Kidney capillary endothelial cell (primary cell): ENCODE measurements around the gene CCDC88C.
A peak's percentile ranks its signal among the peaks of the same experiment; 100 is the strongest.

Source experiments
- DNase-seq: peaks from one replicate; pipeline ENCODE4 v3.0.0-alpha.2; 2018; ENCODE audit warnings: low spot score

The CCDC88C gene

DNA sequence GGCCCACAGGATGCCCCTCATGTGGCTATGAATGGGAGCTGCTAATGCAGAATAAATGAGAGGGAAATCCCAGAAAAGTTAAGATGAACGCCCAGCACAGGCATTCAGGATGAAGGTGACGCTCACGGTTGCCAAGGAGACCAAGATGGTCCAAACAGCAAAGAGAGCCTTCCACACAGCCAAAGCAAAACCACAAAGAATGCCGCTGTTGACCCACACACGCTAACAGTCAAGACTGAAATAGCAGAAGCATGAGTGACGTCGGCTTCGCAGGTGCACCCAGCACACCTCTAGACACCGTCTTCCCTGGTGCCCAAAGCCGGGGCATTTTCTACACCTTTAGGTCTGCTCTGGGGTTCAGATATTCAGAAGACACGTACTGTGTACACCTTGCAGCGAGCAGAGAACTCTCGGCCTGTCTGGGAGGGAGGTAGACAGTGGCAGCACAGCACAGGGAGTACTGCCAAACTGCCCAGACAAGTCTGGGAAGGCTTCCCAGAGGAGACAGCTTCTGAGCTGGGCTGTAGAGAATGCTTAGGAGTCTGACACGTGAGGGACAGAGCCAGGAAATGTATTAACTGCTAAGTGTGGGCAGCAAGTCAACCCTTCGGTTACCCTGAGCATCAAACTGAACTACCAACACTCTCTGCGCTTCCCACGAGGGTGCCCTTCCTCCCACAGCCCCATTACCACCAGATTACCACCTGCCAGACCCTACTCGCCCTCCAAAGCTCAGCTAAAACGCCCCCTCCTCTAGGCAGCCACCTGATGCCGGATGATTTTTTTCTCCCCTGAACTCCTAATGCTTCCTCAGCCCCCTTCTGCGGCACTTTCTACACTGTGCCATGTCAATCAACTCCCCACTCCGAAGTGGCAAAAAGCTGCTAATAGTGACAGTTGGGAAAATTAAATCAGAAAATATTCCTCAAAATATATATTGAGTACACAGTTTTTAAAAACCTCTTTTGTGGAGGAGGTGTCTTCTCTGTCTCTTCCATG is 50.1 kb downstream of the CCDC88C start:
- DNase-seq: no peak

DNA sequence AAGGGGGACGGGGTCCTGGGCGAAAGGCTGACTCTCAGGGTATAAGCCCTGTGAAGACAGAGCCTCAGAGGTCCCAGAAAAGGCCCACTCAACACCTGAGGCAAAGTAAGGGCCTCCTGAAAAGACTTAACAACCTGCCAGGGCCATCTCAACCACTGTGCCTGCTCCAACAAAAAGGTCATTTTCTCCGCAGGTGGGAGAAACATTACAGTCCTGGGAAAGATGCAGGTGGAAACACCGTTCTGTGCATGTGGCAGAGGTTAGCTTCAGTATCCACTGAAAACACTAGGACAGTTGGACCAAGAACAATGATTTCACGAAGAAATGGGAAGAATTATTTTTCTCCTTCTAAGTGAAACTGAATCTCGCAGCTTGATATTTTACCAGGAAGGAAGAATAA is 50.9 kb downstream of the CCDC88C start:
- DNase-seq: no peak

DNA sequence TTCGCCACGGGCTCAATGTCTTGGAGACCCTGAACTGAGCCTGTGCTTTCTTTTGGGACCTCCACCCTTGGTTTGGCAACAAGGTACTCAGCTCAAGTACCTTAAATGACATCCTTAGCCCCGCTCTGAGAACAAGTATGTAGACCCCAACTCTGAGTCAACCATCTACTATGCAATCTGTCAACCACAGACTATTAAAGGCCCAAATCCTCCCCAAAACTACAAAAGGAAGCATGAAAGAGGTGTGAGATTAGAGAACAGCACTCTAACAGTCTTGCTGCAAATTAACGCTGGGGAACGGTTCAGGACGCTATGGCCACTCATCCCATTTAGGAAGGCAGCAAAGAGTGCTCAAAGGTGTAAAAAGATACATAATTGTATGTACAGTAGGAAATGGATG is 52.1 kb downstream of the CCDC88C start:
- no peak for DNase-seq

DNA sequence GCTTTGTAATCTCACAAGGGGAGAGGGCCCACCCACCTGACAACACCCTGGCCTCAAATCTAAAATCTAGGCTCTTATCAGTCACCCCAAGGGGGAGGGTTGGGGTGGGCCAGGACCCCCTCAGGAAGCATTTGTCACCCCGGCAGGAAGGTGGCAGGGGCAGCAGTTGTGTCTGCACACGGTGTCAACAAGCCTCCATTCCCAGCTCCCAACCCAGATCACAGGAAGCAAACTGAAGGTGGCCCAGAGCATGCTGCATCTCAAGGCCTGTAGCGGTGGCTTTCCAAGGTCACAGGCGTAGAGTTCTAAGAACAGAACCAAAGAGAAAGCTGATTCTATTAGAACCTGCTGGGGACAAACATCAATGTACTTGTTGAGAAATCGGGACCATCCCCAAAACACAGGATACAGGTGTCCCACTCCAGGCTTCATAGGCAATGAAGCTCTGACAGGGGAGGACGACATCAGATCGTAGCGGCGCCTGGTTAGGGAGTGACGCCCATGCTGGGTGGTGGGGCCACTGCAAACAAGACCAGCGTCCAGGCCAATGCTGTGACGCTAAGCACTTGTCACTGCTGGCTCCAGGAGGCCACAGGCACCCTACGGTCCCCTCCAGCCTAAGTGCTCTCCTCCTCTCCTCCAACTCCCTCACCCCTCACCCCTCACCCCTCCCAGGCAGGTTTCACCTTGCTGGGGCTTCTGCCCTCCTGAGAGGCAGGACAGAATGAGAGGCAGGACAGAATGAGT is 52.9 kb downstream of the CCDC88C start:
- DNase-seq: no peak

DNA sequence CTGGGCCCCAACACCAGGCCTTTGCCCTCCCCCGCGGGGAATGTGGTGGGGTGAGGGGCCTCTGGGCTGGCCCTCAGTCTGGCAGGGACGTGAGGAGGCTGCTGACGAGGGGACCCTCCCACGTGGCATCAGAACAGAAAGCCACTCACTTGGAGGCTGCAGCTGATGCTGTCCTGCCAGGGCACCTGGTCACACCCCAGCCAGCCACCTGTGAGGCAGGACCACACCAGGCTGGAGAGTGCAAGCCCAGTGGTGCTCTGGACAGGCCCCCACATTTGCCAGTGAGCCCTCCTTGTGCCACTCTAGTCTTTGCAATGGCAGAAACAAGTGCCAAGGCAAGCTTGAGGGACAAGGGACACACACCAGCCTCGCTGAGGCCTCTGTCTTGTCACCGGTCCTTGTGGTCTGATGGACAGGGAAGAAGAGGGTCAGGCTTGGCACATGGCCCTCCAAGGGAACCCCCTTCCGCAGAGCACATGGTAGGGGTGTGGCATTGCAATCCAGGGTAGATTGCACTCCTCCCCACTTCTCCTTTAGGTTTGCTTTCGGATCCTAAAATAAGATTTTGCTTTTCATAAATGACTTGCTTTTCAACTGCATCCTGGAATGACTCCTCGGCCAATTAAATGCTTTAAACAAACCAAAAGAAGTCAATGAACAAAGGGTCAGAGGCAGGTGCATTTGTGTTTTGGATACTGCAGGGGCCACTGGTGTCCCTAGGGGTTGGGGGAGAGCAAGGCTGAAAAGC is 53.7 kb downstream of the CCDC88C start:
- no peak for DNase-seq

DNA sequence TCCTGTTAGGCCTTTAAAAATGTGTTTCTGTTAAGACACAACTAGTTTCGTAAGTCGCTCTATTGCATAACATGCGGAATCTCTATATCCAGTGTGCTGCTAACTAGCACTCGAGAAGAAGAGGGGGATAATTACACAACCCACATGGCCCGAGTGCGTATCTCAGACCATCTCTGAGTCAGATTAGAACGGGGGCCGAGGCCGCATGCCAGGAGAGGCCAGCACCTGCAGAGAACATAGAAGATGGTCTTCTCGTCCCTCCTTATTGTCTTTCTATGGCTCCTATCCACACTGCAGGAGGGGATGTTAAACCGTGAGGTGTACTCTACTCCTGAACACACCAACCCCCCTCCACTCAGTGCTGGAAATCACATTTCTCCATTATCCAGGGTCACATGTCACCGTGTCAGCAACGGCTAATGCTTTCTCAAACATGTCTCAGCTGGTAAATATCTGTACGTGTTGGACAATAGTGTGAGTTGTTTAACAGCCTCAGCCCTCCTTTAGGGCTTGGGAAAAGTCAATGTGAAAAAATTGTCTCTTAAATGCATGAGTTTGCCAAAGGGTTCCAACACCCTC is 56.3 kb downstream of the CCDC88C start:
- DNase-seq: no peak

DNA sequence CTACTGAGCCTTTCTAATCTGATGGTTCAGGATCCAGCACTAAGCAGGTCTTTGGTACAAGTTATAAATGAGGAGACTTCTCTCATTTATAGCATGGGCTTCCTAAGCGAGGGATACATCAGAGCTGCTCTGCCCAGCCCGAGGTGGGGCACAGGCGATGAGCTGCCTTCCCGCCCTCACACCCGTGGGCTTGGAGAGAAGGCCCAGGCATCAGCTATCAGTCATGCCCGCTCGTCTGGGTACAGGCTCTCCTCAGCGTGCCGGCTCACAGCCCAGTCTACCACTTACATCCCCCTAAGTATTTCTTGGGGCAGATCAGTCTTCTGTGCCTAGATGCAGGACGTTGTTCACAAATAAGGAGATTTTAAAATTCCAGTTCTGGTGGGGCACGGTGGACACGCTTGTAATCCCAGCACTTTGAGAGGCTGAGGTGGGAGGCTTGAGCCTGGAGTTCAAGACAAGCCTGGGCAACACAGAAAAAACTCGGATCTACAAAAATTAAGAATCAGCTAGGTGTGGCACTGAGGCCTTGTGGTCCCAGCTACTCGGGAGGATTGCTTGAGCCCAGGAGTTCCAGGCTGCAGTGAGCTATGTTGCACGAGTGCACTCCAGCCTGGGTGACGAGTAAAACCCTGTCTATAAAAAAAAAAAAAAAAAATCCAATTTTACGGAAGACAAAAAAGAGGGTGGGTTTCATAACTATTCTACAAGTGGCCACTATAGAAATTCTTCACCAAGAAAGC is 57.0 kb downstream of the CCDC88C start:
- DNase-seq: no peak

DNA sequence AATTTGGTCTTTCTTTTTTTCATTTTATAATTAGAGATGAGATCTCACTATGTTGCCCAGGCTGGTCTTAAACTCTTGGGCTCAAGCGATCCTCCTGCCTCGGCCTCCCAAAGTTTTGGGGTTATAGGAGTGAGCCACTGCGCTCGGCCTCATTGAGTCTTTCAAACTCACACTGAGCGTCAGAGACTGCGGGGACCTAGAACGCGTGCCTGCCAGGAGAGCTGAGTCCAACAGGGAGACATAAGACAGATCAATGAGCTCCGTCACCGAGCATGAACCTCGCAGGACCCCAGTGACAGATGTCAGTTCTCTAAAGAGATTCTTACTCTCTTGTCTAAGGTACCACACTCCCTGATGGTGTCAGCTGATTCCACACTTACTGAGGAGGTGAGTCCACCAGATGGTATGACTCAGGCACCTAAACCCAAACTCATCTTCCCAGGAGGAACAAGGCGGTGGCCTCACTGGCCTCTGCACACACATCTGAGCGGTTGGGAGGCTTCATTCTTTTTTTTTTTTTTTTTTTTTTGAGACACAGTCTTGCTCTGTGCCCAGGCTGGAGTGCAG is 58.9 kb downstream of the CCDC88C start:
- no peak for DNase-seq

DNA sequence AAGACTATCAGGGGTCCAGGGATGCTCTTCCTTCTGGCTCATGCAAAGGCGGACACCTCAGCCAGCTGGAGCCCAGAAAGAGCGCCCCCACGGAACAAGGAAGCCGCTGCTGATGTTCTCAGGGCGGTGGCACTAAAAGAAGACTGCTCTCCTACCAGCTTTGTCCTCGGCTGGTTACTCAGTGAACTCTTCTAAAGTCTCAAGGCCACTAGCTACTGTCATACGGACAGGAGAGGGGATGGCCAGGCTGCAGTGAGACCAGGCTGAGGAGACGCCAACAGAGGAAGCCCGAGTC is 59.6 kb downstream of the CCDC88C start:
- DNase-seq: no peak

DNA sequence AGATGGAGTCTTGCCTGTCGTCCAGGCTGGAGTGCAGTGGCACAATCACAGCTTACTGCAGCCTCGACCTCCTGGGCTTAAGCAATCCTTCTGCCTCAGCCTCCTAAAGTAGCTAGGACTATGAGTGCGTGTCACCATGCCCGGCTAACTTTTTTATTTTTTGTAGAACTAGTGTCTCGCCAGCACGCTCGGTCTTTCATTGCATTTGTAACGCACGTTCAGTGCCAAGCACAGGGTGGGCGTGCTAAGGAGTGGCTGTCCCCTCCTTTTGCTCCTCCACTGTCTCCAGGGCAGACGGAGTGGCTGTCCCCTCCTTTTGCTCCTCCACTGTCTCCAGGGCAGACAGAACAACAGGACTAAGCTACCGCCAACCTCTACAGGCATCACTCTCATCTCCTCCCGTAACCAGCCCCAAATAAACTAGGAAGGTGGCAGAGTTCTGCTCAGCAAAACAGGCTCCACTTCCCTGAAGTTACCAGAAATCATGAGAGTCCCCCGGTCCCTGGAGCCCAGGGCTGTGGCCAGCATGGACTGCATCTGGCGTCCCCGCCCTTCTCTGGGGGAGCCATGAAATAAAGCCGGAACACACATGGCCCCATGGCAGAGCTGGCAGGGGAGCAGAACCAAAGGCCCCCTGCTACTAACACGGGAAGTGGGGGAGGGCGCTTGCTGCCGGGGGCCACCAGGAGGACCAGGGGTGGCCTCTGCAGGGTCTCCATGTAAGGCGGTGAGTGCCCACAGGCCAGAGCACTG is 60.2 kb downstream of the CCDC88C start:
- DNase-seq: no peak

DNA sequence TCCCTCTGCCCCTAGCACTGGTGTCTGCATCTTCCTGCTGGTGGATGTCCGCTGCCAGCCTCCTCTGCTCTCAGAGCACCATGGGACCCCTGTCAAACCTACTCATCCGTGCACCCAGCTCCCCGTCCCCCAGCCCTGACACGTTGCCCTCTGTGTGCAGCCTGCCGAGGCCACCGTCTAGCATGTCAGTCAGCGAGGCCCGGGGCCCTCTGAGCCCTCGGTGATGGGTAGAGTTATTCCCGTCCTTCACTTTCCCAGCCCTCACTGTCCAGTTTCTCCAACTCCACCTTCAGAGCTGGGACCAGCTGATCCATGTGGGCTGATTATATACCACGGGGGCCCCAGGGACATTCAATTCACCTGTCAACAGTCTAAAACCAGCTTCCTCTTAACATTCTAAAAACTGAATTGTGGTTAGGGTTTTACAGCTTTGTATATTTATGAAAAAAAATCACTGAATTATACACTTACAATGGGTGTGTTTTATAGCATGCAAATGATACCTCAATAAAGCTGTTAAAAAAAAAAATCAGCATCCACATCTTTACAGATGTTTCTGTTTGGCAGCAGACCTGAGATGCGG is 61.3 kb downstream of the CCDC88C start:
- DNase-seq: no peak

DNA sequence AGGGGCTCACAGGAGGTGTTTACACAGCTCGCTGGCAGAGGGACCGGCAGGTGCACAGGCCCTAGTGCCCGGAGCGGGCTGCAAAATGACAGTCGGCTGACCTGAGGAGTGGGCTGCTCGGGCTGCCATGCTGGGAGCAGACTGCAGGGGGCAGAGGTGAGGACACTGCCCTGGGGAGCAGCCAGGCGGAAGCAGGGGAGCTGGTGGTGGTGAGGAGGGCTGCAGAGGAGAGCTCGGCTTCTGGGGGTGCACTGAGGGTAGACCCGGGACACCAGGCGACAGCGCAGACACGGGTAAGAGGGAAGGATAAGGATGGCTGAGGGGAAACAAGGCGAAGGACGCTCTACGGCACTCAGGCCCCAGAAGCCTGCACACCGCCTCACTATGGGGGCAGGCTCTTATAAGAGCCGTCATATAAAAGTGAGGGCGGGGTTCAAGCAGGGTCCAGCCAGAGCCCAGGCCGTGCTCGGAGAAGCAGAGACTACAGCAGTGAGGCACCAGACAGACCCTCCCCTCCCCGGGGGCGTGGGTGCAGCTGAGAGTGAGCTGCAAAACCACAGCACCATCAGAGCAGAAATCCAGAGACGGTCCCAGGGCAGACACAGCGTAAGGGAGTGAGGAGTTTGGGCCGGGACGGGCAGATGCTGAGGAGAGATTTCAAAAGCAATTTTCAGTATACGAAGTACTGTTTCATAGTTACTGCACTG is 62.5 kb downstream of the CCDC88C start:
- DNase-seq: no peak

DNA sequence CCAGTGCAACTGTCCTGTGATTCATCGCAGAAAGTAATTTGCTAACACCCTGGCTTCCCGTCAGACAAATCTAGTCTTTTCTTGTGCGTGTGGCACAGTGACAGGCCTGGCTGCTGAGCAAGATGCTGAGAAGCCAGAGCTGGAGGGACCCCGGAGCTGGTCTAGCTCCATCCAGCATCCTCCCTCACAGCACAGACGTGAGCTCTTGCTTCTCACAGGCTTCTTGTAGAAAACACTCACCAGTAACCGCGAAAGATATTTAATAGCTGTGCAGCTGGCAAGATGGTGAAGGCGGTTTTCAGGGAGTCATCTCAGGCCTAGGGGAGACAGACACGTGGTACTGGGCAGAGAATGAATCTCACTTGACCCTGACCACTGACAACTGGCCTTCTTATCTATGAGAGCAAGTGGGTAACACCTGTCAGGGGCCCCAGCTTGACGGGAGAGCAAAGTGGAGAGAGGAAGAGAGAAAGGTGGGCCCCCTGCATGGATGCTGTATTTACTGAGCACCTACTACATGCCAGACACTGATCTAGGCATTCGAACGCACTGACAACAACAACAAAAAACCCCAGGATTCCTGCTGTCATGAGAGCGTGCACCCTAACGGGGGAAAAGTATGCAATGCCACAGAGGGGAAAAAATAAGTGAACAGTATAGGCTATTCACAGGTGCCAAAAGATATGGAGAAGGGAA is 63.3 kb downstream of the CCDC88C start:
- DNase-seq: peak; percentile 26

DNA sequence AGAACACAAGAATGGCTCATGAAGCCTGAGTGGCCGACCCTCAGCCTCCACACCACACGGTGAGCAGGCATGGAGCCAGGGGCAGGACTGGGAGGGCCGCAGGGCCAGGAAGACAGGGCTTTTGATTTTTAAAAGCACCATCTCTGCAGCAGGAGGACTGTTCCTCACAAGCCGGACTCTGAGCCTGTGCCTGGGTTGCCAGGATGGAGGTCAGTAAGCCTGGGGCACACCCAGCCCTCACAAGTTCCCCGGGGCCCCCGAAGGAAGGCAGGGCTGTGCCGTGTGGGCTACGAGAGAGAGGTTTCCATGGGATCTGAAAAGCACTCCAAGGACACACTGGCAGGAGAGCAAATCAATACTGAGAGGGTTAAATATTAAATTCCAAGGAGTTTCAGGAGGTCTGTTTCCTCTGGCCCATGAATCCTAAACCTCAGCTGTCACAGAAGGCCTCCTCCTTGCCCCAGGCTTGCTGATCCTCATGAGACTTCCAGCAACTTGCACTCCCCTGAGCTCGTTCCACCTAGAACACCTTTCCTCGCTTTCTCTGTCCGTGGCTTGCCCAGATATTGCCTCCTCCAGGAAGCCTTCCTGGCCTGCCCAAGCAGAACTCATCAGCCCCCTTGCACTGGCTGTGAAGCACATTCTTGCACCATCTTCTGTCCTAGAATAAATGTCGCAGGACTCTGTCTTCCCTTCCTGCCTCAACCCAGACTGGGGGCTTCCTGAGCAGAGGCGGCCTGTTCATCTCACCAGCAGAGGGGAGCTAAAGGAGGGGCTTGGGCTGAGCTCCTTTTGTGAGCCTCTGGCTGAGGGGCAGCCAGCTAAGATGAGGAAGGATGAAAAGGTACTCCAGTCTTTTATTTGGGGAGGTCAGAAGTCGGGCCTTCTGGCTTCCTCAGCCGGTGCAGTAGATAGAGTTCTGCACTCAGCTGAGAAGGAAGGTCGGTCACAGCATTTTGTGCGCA is 64.6 kb downstream of the CCDC88C start:
- no peak for DNase-seq

DNA sequence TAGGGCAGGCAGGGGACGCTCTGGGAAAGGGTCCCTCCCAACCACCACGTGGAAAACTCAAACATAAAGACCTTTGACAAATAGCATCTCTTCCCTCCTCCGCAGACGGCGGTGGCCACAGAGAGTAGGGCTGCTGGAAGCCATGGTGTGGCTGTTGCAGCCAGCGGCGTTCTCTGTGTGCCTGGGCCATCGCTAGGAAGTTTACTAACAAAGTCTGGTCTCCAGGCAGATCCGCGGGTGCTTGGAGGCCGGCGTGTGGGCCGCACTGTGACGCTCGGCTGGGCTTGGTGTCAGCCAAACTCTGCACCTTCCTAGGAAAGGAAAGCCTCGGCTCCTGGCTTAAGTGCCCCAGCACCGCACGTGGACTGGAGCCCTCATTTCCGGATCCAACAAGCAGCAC is 65.6 kb downstream of the CCDC88C start:
- no peak for DNase-seq

DNA sequence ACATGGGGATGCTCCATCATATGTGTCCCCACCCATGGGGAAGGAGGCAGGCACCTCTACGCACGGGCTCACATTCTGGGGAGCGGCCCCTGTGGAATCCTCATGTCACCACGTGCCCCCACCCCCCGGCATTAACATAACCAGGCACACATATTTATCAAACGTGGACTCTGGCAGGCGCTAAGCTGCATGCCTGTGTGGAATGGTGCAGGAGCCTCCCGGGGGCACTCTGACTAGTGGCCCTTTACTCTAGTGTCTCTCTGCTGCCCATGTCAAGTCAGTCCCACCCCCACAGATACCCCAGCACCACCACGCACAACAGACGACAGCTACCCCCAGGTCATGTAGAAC is 66.1 kb downstream of the CCDC88C start:
- DNase-seq: no peak

DNA sequence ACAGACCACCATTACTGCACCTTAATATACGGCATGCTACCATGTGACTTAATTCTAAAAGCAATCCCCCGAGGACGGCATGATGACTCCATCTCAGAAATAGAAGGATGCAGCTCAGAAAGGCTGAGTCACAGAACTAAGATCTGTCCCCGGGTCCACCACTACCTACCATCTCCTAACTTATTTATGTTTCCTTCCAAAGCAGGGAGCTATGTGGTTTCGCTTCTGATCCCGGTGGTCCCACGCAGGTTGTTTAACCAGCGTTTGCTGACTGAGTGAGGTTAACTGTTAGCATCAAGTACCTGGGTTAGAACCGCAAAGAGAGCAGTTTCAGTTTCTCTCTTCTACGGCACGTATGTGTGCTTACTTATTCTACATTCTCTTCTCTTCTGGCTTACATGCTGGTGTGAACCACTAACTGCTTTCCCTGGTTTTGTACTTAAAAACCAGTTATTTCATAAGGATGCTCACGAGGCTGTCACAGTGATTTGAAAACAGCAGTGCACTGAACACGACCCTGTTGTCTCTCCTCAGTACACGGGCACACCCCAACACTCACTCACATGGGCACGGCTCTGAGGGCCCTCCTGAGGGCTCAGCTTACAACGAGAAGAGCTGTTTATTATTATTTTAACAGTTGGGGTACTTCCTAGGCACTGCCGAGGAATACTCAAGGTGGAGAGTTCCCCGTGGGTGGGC is 66.7 kb downstream of the CCDC88C start:
- no peak for DNase-seq
